BE2C (cell line): ENCODE measurements around the gene PDGFB. TPM values are rescaled to one million over a fixed set of nuclear protein-coding genes. Genes with fewer than 3 reads are reported as not detected.
A peak's percentile ranks its signal among the peaks of the same experiment; 100 is the strongest.

Experiments
- DNase-seq: peaks from one replicate; pipeline ENCODE4 v3.0.0-alpha.2; 2020
- H3K27me3 ChIP-seq: fragments of 250-450 bp; sonication (Bioruptor Pico); 2 replicates; pipeline ENCODE4 v1.5.1; 2020; ENCODE audit warnings: mild to moderate bottlenecking
- H3K36me3 ChIP-seq: fragments of 250-450 bp; sonication (Bioruptor Pico); 2 replicates; pipeline ENCODE4 v1.5.1; 2020; ENCODE audit warnings: mild to moderate bottlenecking
- H3K4me1 ChIP-seq: fragments of 250-450 bp; sonication (Bioruptor Pico); 2 replicates; pipeline ENCODE4 v1.5.1; 2020
- H3K4me3 ChIP-seq: 2 replicates; pipeline ENCODE4 v1.5.1; 2011; ENCODE audit warnings: low read depth, low read length
- H3K9me3 ChIP-seq: fragments of 250-450 bp; sonication (Bioruptor Pico); 2 replicates; pipeline ENCODE4 v1.5.1; 2020
- polyA plus RNA-seq: library from polyadenylated mRNA; unstranded; fragments of >200 nt; gene quantifications from one replicate; pipeline ENCODE4 v1.2.1, GENCODE V29; 2012; ENCODE audit warnings: low read depth, missing spikeins; ENCODE audit not compliant: insufficient read length, insufficient read depth
- TF ChIP-seq, protein P1 (sequence below): IDR thresholded peaks from 2 replicates; pipeline ENCODE4 v1.5.1; 2012; ENCODE audit warnings: mild to moderate bottlenecking, low read depth, low read length

Gene PDGFB
- not detected for polyA plus RNA-seq

DNA sequence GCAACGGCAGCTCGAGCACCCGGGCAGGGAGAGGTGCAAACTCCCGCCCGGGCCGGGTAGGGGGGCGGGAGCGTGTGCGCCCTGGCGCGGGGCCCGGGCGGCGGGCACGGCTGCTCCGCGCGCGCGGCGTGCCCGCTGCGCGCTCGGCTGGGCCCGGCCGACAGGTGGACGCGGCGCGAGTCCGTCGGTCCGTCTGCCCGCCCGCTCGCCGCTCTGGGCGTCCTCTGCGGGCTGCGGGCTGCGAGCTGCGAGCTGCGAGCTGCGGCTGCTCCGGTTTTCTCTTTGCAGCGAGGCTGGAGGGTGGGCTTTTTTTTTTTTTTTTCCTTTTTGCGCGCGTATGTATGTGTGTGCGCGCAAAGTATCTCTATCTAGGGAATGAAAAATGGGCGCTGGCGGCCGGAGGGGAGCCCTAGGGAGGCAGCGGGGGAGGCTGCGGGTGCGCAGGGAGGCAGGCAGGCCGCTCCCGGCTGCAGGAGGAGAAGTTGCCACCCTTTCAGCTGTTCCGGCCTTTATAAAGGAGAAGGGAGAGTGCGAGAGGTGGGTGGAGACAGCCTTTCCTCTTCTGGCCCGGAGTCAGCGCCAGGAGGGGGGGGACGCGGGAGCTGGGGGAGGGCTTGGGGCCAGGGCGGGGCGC is at the start of gene PDGFB:
PDGFB (minus strand) TSS at position 487 of the 634 bp plus-strand sequence. CDS start 1,019 bp downstream, outside the sequence.
- H3K4me1 ChIP-seq: peaks cover 8% of the 10 kb centered on the region
- H3K9me3 ChIP-seq: no peaks in the 10 kb centered on the region
- H3K27me3 ChIP-seq: peaks cover 61% of the 10 kb centered on the region
- H3K4me3 ChIP-seq: no peak within 1 kb of the TSS
- TF ChIP-seq, protein P1, sequence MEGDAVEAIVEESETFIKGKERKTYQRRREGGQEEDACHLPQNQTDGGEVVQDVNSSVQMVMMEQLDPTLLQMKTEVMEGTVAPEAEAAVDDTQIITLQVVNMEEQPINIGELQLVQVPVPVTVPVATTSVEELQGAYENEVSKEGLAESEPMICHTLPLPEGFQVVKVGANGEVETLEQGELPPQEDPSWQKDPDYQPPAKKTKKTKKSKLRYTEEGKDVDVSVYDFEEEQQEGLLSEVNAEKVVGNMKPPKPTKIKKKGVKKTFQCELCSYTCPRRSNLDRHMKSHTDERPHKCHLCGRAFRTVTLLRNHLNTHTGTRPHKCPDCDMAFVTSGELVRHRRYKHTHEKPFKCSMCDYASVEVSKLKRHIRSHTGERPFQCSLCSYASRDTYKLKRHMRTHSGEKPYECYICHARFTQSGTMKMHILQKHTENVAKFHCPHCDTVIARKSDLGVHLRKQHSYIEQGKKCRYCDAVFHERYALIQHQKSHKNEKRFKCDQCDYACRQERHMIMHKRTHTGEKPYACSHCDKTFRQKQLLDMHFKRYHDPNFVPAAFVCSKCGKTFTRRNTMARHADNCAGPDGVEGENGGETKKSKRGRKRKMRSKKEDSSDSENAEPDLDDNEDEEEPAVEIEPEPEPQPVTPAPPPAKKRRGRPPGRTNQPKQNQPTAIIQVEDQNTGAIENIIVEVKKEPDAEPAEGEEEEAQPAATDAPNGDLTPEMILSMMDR: no peak
- no peak for DNase-seq
- no peaks in the 10 kb centered on the region for H3K36me3 ChIP-seq

DNA sequence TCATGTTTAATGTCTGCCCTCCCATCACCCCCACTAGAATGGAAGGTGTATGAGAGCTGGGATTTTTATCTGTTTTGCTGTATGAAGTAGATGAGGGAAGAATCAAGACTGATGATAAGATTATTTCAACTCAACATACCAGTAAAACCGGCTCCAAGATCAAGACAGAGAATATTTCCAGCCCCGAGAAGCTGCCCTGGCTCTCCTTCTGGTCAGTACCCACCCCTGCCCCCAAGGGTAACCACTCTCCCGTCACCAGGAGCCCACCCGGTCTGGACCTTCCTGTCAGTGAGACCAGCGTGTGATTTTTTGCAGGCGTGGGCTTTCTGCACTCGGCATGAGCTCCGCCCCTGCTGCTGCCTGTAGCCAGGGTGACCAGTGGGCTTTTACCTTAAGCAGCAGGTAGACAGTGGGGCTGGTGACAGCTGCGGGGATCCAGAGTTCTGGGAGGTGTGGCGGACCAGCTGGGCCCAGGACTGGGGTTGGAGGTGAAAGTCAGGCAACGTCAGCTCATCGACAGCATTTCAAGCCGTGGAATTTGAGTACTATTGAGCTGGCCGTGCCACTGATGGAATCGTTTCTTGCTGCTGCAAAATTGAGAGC is 49.1 kb upstream of the PDGFB start:
- TF ChIP-seq, protein P1: no peak
- Histone ChIP-seq H3K9me3 (no peaks in the 10 kb centered on the region), H3K36me3 (no peaks in the 10 kb centered on the region), H3K27me3 (no peaks in the 10 kb centered on the region), H3K4me3 (no peak overlapping the region), H3K4me1 (peaks cover 5% of the 10 kb centered on the region; the same call in 1 of the 2 replicates)
- no peak for DNase-seq

DNA sequence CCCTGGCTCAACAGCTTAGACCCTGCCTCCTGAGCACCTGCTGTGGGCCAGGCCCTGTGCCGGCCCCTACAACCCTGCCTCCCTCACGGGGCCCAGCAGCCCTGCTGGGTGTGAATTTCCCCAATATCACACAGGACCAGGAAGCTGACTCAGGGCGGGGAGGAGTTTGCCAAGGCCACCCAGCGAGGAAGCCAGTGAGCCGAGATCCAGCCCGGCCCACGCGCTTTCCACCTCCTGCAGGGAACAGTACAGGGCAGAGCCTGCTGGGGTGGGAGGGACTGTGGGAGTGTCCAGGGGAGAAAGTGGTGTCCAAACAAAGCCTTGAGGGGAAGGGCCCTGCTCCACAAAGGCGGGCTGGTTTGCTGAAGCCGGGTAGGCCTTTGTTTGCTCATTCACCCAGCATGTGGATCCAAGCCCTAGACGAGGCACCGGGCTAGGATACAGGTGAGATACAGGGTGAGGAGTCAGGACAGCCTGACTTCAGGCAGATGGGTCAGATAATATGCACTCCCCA is 47.8 kb upstream of the PDGFB start:
- Histone ChIP-seq H3K4me3 (no peak overlapping the region), H3K4me1 (peaks cover 2% of the 10 kb centered on the region; the same call in 1 of the 2 replicates), H3K9me3 (no peaks in the 10 kb centered on the region), H3K36me3 (no peaks in the 10 kb centered on the region), H3K27me3 (no peaks in the 10 kb centered on the region)
- peak; percentile 48 for DNase-seq
- TF ChIP-seq, protein P1: no peak

DNA sequence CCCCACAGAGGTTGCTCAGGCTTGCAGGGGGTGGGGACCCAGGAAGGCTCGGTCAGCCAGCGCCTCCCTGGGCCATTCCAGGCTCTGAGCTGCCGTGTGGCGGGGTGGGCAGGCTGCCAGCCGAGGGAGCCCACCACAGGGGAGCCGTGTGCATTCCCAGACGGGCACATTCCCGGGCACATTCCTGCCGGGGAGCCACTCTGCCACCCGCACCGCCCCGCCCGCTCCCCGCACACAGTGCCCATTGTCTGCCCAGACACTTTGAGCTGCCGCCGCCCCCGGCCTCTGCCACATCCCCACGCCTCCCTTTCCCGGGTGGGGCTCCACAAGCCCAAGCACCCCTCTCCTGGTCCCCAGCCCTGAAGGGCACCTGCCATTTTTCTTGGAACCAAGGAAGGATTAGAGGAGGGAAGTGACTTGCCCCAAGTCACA is 47.3 kb upstream of the PDGFB start:
- no peak for DNase-seq

DNA sequence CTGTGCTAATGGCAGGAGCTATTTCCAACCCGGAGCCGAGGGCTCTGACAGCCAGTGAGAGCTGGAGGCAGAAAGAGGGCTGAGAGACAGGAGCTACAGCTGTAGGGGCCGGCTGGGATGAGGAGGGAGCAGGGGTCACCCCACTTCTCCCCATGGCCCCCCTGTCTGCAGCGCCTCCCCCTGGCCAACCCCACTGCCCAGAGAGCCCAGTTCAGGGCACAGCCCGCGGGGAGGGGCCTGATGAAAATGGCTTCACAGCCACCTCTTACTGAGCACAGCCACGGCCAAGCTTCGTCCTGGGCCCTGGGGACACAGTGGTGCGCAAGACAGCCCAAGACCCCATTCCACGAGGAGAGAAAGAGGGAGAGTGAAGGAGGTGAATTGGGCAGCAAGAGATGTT is 46.7 kb upstream of the PDGFB start:
- TF ChIP-seq, protein P1: no peak
- H3K4me1 ChIP-seq: no peaks in the 10 kb centered on the region
- no peak overlapping the region for H3K4me3 ChIP-seq
- no peaks in the 10 kb centered on the region for H3K27me3 ChIP-seq
- H3K36me3 ChIP-seq: no peaks in the 10 kb centered on the region
- H3K9me3 ChIP-seq: no peaks in the 10 kb centered on the region
- no peak for DNase-seq

More for the DNA sequence above, 47.3 kb upstream of the PDGFB start:
- H3K4me1 ChIP-seq: no peaks in the 10 kb centered on the region
- no peaks in the 10 kb centered on the region for H3K36me3 ChIP-seq
- H3K4me3 ChIP-seq: no peak overlapping the region
- H3K9me3 ChIP-seq: no peaks in the 10 kb centered on the region
- TF ChIP-seq, protein P1: no peak
- no peaks in the 10 kb centered on the region for H3K27me3 ChIP-seq

DNA sequence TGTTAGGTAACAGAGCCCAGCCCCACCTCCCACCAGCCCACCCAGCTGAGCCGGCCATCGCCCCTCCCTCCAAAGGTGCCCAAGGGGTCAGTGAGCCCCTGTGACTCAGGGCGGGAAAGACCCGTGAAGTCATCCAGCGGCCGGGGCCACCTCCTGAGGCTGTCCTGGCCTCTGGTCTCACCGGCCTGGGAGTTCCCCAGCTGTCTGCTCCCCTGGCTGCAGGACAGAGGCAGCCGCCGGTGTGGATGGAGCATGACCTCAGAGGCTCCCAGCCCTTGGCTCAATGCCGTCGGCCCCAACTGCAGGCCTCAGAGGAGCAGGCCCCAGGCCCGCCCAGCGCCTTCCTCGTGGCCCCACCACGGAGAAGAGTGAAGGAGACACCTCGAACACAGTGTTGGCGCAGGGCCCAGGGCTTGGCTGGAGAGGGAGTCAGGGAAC is 46.0 kb upstream of the PDGFB start:
- no peaks in the 10 kb centered on the region for H3K9me3 ChIP-seq
- DNase-seq: no peak
- no peaks in the 10 kb centered on the region for H3K36me3 ChIP-seq
- H3K4me1 ChIP-seq: no peaks in the 10 kb centered on the region
- H3K27me3 ChIP-seq: no peaks in the 10 kb centered on the region
- TF ChIP-seq, protein P1: no peak
- H3K4me3 ChIP-seq: no peak overlapping the region
